OCI-LY1 (cell line): ENCODE results near the gene EHF.

Experiments used
- H2AFZ ChIP-seq: fragments of 200-600 bp; sonication (generic), shearing (Covaris generic); 2 replicates; pipeline ENCODE4 v1.6.0; 2014; ENCODE audit warnings: antibody characterized with exemption, mild to moderate bottlenecking, low read length
- H3F3A ChIP-seq: fragments of 200-600 bp; sonication (generic), shearing (Covaris generic); 2 replicates; pipeline ENCODE4 v1.6.0; 2014; ENCODE audit warnings: mild to moderate bottlenecking, antibody characterized with exemption, low read length, moderate library complexity; ENCODE audit not compliant: insufficient read depth
- H3K27ac ChIP-seq: fragments of 200-600 bp; sonication (generic); 2 replicates; pipeline ENCODE4 v1.5.1; 2014; ENCODE audit warnings: low read length, mixed run types, mild to moderate bottlenecking, low read depth; ENCODE audit not compliant: poor library complexity, severe bottlenecking
- H3K27me3 ChIP-seq: fragments of 200-600 bp; sonication (generic); 2 replicates; pipeline ENCODE4 v1.6.0; 2014; ENCODE audit warnings: antibody characterized with exemption, mild to moderate bottlenecking, low read length, moderate library complexity; ENCODE audit not compliant: insufficient read depth
- H3K36me3 ChIP-seq: fragments of 200-600 bp; sonication (generic); 2 replicates; pipeline ENCODE4 v1.6.1; 2014; ENCODE audit warnings: mild to moderate bottlenecking, antibody characterized with exemption, low read length, moderate library complexity, mixed read lengths; ENCODE audit not compliant: insufficient read depth
- H3K4me1 ChIP-seq: fragments of 200-600 bp; sonication (generic); 2 replicates; pipeline ENCODE4 v1.5.1; 2014; ENCODE audit warnings: mild to moderate bottlenecking, low read length, moderate library complexity; ENCODE audit not compliant: insufficient read depth, severe bottlenecking
- H3K4me2 ChIP-seq: fragments of 200-600 bp; sonication (generic), shearing (Covaris generic); 2 replicates; pipeline ENCODE4 v1.6.1; 2014; ENCODE audit warnings: low read length
- H3K4me3 ChIP-seq: fragments of 200-600 bp; sonication (generic); 2 replicates; pipeline ENCODE4 v1.5.1; 2014; ENCODE audit warnings: low read length, low read depth, mild to moderate bottlenecking, mixed read lengths; ENCODE audit not compliant: poor library complexity, severe bottlenecking
- H3K79me2 ChIP-seq: fragments of 200-600 bp; shearing (Covaris generic); 2 replicates; pipeline ENCODE4 v1.6.1; 2016; ENCODE audit warnings: mixed run types, low read length, mixed read lengths; ENCODE audit not compliant: insufficient read depth
- H3K9ac ChIP-seq: fragments of 200-600 bp; sonication (generic), shearing (Covaris generic); 2 replicates; pipeline ENCODE4 v1.6.1; 2014; ENCODE audit warnings: mild to moderate bottlenecking, low read length, mixed read lengths
- H3K9me2 ChIP-seq: fragments of 200-600 bp; sonication (generic), shearing (Covaris generic); 2 replicates; pipeline ENCODE4 v1.6.1; 2014; ENCODE audit warnings: low read depth, mild to moderate bottlenecking, low read length, mixed read lengths
- H3K9me3 ChIP-seq: fragments of 200-600 bp; shearing (Covaris generic); 2 replicates; pipeline ENCODE4 v1.6.1; 2014; ENCODE audit warnings: low read length, mixed read lengths
- H4K20me1 ChIP-seq: fragments of 200-600 bp; sonication (generic), shearing (Covaris generic); 2 replicates; pipeline ENCODE4 v1.6.0; 2016; ENCODE audit warnings: mild to moderate bottlenecking, low read length; ENCODE audit not compliant: insufficient read depth
- CTCF ChIP-seq: fragments of 200-600 bp; sonication (generic), shearing (Covaris generic); IDR thresholded peaks from 2 replicates; pipeline ENCODE4 v1.5.1; 2017; ENCODE audit warnings: mild to moderate bottlenecking, antibody characterized with exemption, low read length, moderate library complexity, mixed read lengths
- EZH2 ChIP-seq: fragments of 200-600 bp; sonication (generic), shearing (Covaris generic); IDR thresholded peaks from 2 replicates; pipeline ENCODE4 v1.8.0; 2017; ENCODE audit warnings: borderline replicate concordance, mixed run types, mild to moderate bottlenecking, antibody characterized with exemption, low read length, moderate library complexity, mixed read lengths

Gene EHF

GRCh38 chr11:34646431-34646830 lies 25.5 kb downstream of the EHF start:
- no peak overlapping the region for H2AFZ ChIP-seq
- no peak overlapping the region for H3K4me2 ChIP-seq
- no peaks in the 10 kb centered on the region for H3K79me2 ChIP-seq
- no peaks in the 10 kb centered on the region for H4K20me1 ChIP-seq
- no peaks in the 10 kb centered on the region for H3K9me3 ChIP-seq
- no peaks in the 10 kb centered on the region for H3K36me3 ChIP-seq
- H3K9me2 ChIP-seq: no peaks in the 10 kb centered on the region
- H3K27me3 ChIP-seq: no peaks in the 10 kb centered on the region
- H3K27ac ChIP-seq: no peak overlapping the region
- H3K4me1 ChIP-seq: no peaks in the 10 kb centered on the region
- no peak overlapping the region for H3K4me3 ChIP-seq
- H3F3A ChIP-seq: no peaks in the 10 kb centered on the region
- TF ChIP-seq EZH2 (no peak), CTCF (no peak)
- H3K9ac ChIP-seq: no peak overlapping the region

GRCh38 chr11:34647131-34647530 lies 26.2 kb downstream of the EHF start:
- no peak overlapping the region for H2AFZ ChIP-seq
- no peaks in the 10 kb centered on the region for H3K4me1 ChIP-seq

GRCh38 chr11:34647532-34647931 lies 26.6 kb downstream of the EHF start:
- H4K20me1 ChIP-seq: no peaks in the 10 kb centered on the region
- no peaks in the 10 kb centered on the region for H3K36me3 ChIP-seq
- no peaks in the 10 kb centered on the region for H3K27me3 ChIP-seq
- no peak overlapping the region for H3K9ac ChIP-seq
- no peaks in the 10 kb centered on the region for H3K4me1 ChIP-seq
- no peaks in the 10 kb centered on the region for H3K9me3 ChIP-seq
- TF ChIP-seq CTCF (no peak), EZH2 (no peak)
- no peak overlapping the region for H2AFZ ChIP-seq
- no peak overlapping the region for H3K4me2 ChIP-seq
- no peak overlapping the region for H3K4me3 ChIP-seq
- no peak overlapping the region for H3K27ac ChIP-seq
- no peaks in the 10 kb centered on the region for H3K79me2 ChIP-seq
- no peaks in the 10 kb centered on the region for H3F3A ChIP-seq
- no peaks in the 10 kb centered on the region for H3K9me2 ChIP-seq

More at GRCh38 chr11:34647131-34647530, 26.2 kb downstream of the EHF start:
- Histone ChIP-seq H3K9me3 (no peaks in the 10 kb centered on the region), H3F3A (no peaks in the 10 kb centered on the region), H3K4me3 (no peak overlapping the region), H3K27ac (no peak overlapping the region), H3K9me2 (no peaks in the 10 kb centered on the region), H3K79me2 (no peaks in the 10 kb centered on the region), H3K4me2 (no peak overlapping the region), H4K20me1 (no peaks in the 10 kb centered on the region), H3K36me3 (no peaks in the 10 kb centered on the region), H3K27me3 (no peaks in the 10 kb centered on the region), H3K9ac (no peak overlapping the region)
- no peak for TF ChIP-seq CTCF
- TF ChIP-seq EZH2: no peak
